ENCODE data around the gene EIF3M.

EIF3M gene

GRCh38 chr11:32561835-32562234, 21.8 kb upstream of the EIF3M start:
- H3K4me3 ChIP-seq (ENCODE audit: low read depth, low read length) = no peak overlapping the region
- no peak for DNase-seq (ENCODE audit: low read depth)
- no peak for TF ChIP-seq CTCF (IDR thresholded peaks at IDR 0.05; ENCODE audit: low read depth, low read length, missing control alignments)

GRCh38 chr11:32562839-32563599, 20.6 kb upstream of the EIF3M start:
- TF ChIP-seq CTCF (IDR thresholded peaks at IDR 0.05; ENCODE audit: low read depth, low read length, missing control alignments) = no peak
- no peak for DNase-seq (ENCODE audit: low read depth)

GRCh38 chr11:32563600-32563959, 20.1 kb upstream of the EIF3M start:
- H3K4me3 ChIP-seq (ENCODE audit: low read depth, low read length) = no peak overlapping the region
- DNase-seq (ENCODE audit: low read depth) = no peak
- no peak for TF ChIP-seq CTCF (IDR thresholded peaks at IDR 0.05; ENCODE audit: low read depth, low read length, missing control alignments)

More at GRCh38 chr11:32562839-32563599, 20.6 kb upstream of the EIF3M start:
- H3K4me3 ChIP-seq (ENCODE audit: low read depth, low read length) = no peak overlapping the region

GRCh38 chr11:32566517-32566916, 17.1 kb upstream of the EIF3M start:
- no peak overlapping the region for H3K4me3 ChIP-seq (ENCODE audit: low read depth, low read length)
- no peak for TF ChIP-seq CTCF (IDR thresholded peaks at IDR 0.05; ENCODE audit: low read depth, low read length, missing control alignments)

GRCh38 chr11:32567154-32567553, 16.5 kb upstream of the EIF3M start:
- DNase-seq (ENCODE audit: low read depth) = no peak
- no peak overlapping the region for H3K4me3 ChIP-seq (ENCODE audit: low read depth, low read length)
- TF ChIP-seq CTCF (IDR thresholded peaks at IDR 0.05; ENCODE audit: low read depth, low read length, missing control alignments) = no peak

More at GRCh38 chr11:32566517-32566916, 17.1 kb upstream of the EIF3M start:
- no peak for DNase-seq (ENCODE audit: low read depth)

- H3K4me3 ChIP-seq (ENCODE audit: low read depth, low read length) = no peak overlapping the region
- TF ChIP-seq CTCF (IDR thresholded peaks at IDR 0.05; ENCODE audit: low read depth, low read length, missing control alignments) = no peak
- DNase-seq (ENCODE audit: low read depth) = no peak
Measured at GRCh38 chr11:32569313-32569881, 14.2 kb upstream of the EIF3M start.

- no peak overlapping the region for H3K4me3 ChIP-seq (ENCODE audit: low read depth, low read length)
- no peak for DNase-seq (ENCODE audit: low read depth)
- no peak for TF ChIP-seq CTCF (IDR thresholded peaks at IDR 0.05; ENCODE audit: low read depth, low read length, missing control alignments)
Measured at GRCh38 chr11:32571039-32571438, 12.6 kb upstream of the EIF3M start.

Measured in GM12864 (cell line).